Left cardiac atrium (tissue), 4 donors: ENCODE results near the gene BRD8. TPM values are rescaled to one million over a fixed set of nuclear protein-coding genes. Genes with fewer than 3 reads are reported as not detected.
"Not testable (repeated sequence)": the region's sequence is repeated elsewhere in the genome, so short reads cannot be mapped to it uniquely, and the experiment has no call there.

Source experiments
- ATAC-seq, 2 donors: fragments of 200-7000 bp; cut with Tn5 transposase; one replicate each; pipeline ENCODE4 v1.9.1; 2020; ENCODE audit warnings: mild to moderate bottlenecking in 2 of 2, moderate library complexity in 2 of 2
- DNase-seq: peaks from one replicate; pipeline ENCODE4 v3.0.0-alpha.2; 2020
- intact Hi-C, 2 donors: fragments of 100-400 bp; cut with DNase I; formaldehyde crosslinking; loops; one replicate each; pipeline versions ENCODE4 v1.14.1 to v1.15.1; 2022 to 2023
- long read RNA-seq: library from polyadenylated mRNA; unstranded; transcript quantifications from one replicate; pipeline ENCODE4 v2.0.0, GENCODE V29; 2021
- total RNA-seq, 2 donors: library from RNA; stranded (reverse); fragmentation: NEBNext Ultra II Directional; extraction: Animal tissue kit (Norgen Biotek cat#: 25700); gene quantifications; one replicate each; pipeline ENCODE4 v1.2.1, GENCODE V29; 2021
- donor health status: DM: no; HTN: yes; CAD: no.
- donor health status: DM: no; HTN: yes; CAD: no; lungs with severe emphysema.
- donor health status: DM: yes; HTN: yes; CAD: no.
- donor health status: Dilated cardiomyopathy.

Gene BRD8, protein sequence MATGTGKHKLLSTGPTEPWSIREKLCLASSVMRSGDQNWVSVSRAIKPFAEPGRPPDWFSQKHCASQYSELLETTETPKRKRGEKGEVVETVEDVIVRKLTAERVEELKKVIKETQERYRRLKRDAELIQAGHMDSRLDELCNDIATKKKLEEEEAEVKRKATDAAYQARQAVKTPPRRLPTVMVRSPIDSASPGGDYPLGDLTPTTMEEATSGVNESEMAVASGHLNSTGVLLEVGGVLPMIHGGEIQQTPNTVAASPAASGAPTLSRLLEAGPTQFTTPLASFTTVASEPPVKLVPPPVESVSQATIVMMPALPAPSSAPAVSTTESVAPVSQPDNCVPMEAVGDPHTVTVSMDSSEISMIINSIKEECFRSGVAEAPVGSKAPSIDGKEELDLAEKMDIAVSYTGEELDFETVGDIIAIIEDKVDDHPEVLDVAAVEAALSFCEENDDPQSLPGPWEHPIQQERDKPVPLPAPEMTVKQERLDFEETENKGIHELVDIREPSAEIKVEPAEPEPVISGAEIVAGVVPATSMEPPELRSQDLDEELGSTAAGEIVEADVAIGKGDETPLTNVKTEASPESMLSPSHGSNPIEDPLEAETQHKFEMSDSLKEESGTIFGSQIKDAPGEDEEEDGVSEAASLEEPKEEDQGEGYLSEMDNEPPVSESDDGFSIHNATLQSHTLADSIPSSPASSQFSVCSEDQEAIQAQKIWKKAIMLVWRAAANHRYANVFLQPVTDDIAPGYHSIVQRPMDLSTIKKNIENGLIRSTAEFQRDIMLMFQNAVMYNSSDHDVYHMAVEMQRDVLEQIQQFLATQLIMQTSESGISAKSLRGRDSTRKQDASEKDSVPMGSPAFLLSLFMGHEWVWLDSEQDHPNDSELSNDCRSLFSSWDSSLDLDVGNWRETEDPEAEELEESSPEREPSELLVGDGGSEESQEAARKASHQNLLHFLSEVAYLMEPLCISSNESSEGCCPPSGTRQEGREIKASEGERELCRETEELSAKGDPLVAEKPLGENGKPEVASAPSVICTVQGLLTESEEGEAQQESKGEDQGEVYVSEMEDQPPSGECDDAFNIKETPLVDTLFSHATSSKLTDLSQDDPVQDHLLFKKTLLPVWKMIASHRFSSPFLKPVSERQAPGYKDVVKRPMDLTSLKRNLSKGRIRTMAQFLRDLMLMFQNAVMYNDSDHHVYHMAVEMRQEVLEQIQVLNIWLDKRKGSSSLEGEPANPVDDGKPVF
- total RNA-seq = 10 to 100 TPM; 19.8 to 34.7 TPM
- long read RNA-seq, transcript BRD8-201 (22 exons, 3,198 nt) = major isoform, 9 of 30 reads
- long read RNA-seq, partial matches to known transcripts = 9 of 30 reads
- long read RNA-seq, other reads (novel, unspliced or antisense) = 7 of 30 reads

DNA sequence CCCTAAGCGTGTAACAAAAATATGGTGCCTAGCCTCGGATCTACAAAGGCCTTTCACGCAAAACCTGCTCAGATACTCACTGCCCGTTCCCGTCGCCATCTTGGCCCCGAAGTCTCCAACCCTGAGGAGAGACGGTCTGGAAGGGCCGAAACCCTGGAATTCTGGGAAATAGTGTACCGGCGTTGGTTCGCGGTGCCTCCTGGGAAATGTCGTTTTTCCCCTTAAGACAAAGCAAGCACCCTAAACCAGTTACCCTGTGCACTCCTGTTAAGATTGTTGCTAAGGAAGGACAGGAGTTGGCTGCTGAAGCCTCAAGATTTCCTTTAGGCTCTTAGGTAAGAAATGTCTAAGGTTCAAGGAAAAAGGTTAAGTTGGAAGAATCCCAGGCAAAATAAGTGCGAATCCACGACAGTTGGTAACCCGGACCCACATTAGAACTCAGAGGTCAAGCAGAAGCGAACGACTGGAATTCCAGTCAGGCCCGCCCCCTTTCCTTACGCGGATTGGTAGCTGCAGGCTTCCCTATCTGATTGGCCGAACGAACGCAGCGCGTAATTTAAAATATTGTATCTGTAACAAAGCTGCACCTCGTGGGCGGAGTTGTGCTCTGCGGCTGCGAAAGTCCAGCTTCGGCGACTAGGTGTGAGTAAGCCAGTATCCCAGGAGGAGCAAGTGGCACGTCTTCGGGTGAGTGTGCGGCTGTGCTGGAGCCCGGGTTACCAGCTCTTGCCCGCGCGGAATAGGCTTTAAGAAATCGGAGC, at the start of gene BRD8, which contains the start of gene KIF20A:
BRD8 (minus strand) TSS at position 115 of the 761 bp plus-strand sequence; CDS start at position 99, 16 bp downstream.
KIF20A (plus strand) TSS at position 597 of the 761 bp plus-strand sequence. CDS start 569 bp downstream, outside the sequence.
- DNase-seq (peak; percentile 97), ATAC-seq (peak; percentile 98)
- intact Hi-C loops = no loop called here

DNA sequence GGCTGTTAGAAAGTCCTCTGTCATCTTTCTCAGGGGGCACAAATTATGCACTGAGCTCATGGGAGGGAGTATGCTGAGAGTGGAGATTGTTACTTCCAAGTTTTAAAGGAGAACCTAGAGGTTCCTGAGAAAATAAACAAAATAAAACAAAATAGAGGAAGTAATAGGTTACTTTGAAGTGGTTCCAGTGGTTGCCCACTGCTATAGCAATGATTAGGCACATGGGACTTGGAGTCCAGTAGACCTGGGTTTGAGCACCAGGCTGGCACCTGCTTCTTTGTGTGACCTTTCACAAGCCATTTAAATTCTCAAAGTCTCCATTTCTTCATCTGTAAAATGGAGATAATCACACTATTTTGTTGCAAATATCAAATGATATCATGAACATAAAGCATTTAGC, 48.5 kb upstream of the BRD8 start:
- DNase-seq = no peak
- no peak for ATAC-seq

GRCh38 chr5:138224712-138225111, 46.3 kb upstream of the BRD8 start:
- ATAC-seq (no peak), DNase-seq (no peak)
- intact Hi-C loops = loop anchor here (1.0 to 5.0 kb wide), 2 partner anchors 53 to 59 kb away; no protein-coding TSS in a partner anchor

More for the DNA sequence above, 48.5 kb upstream of the BRD8 start:
- intact Hi-C loops = no loop called here

GRCh38 chr5:138223532-138223931, 45.1 kb upstream of the BRD8 start:
- no peak for ATAC-seq
- intact Hi-C loops = loop anchor here in 1 of 2 donors (5.0 kb wide), 1 partner anchor 54 kb away; no protein-coding TSS in a partner anchor

GRCh38 chr5:138216799-138217198, 38.4 kb upstream of the BRD8 start:
- DNase-seq (no peak), ATAC-seq (no peak)
- intact Hi-C loops = no loop called here

More at GRCh38 chr5:138223532-138223931, 45.1 kb upstream of the BRD8 start:
- DNase-seq = no peak

DNA sequence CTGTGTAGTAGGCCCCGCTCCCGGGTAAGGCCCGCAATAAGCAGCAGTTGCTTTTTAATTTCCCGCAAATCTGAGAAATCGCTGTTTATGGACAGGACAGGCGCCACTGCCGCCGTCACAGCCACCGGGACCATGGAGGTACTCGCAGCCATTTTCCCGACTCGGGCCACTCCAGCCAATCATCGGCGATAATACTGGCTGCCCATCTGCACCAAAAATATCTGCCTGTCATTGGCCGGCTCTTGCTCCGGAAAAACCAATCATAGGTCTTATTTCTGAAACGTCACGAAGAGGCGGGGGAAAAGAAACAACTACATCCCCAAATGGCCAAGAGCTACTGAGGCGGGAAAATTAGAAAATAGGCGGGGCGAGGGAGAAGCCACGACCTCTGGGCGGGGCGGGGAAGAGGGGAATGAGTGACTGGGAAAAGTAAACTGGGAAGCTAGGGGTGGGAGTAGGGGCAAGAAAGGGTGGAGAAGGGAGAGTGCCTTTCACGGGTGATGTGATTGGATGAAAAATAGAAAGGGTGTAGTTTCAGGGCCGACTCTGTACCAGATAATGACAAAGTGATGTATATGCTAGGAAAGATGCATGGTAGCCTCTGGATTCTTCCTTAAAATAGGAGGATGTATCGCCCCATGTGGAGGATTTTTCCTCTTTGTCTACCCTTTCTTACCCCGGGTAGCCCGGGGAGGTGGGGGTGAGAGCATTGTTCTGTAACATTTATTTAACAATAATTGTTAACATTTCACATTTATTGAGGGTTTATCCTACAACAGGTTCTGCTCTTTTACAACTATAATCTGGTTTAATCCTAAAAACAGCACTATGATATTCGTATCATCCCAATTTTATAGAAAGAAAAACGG, 35.0 kb upstream of the BRD8 start, which contains the start of gene CDC23:
CDC23 (minus strand) TSS at position 163 of the 869 bp plus-strand sequence; CDS start at position 152, 11 bp downstream.
- DNase-seq (peak; percentile 92), ATAC-seq (peak; percentile 98 to 99)
- intact Hi-C loops = no loop called here

DNA sequence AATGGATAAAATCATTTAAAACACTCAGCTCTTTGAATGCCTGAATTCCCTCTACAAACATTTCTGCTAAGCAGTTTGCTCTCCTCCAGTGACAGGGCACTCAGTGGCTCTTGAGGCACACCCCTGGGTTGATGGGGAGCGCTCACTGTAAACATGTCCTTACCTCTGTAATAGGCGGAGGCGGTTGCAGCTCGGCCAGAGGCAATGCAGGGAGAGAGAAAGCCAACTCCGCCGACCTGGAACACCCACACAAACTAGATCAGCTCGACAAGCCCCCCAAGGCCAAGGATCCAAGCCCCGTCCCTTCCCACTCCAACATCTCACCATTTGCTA, 34.4 kb upstream of the BRD8 start:
- peak; percentile 23 for DNase-seq
- intact Hi-C loops = no loop called here
- peak; percentile 4 to 17 for ATAC-seq

GRCh38 chr5:138210985-138211384, 32.6 kb upstream of the BRD8 start:
- intact Hi-C loops = no loop called here
- DNase-seq (no peak), ATAC-seq (no peak)

DNA sequence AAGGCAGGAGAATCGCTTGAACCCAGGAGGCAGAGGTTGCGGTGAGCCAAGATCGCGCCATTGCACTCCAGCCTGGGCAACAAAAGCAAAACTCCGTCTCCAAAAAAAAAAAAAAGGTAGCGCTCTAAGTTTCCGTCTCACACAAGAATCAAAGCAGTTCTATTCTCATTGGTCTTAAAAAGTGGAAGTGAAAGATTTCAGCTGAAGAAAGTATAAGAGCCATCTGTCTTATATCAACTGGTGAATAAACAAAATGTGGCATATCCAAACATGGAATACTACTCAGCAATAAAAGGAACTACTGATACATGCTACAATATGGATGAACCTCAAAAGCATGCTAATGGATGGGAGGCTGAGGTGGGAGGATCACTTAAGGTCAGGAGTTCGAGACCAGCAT, 15.4 kb upstream of the BRD8 start:
- DNase-seq, ATAC-seq, intact Hi-C loops: not testable (repeated sequence)

- intact Hi-C loops = no loop called here
- ATAC-seq (no peak), DNase-seq (no peak)
Measured at GRCh38 chr5:138192826-138193225, 14.4 kb upstream of the BRD8 start.

DNA sequence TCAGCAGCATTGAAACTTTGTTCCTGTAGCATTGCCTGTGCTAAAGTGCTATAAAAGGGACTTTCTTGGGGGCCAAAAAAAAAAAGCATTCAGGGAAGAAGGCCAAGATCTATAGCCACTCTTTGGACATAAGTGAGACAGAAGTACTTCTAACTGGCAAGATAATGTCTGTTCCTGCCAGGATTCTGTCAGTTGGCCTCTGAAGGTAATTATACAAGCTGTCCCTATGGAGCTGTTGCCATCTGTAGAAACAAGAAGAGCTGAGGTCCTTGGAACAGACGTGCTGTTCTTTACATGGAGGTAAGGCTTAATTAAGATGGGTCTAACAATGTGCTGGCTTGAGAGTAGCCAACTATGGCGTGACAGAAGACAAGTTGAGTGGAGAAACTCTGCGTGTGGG, 10.2 kb upstream of the BRD8 start:
- no peak for ATAC-seq
- no peak for DNase-seq
- intact Hi-C loops = no loop called here

DNA sequence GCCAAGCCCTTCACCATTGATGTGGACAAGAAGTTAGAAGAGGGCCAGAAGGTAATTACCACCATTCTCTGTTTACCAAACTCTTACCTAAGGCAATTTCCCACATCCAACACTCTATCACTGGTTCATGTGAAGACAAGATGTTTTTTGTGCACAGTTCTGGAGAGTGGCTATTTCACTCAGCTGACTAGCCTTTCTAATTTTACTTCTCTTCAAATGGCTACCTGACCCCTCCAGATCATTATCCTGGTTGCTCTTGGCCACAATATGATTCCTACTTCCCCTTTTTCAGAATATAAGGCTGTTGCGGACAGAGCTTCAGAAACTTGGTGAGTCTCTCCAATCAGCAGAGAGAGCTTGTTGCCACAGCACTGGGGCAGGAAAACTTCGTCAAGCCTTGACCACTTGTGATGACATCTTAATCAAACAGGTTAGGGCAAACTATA, 7.6 kb upstream of the BRD8 start:
- ATAC-seq = no peak
- intact Hi-C loops = no loop called here

DNA sequence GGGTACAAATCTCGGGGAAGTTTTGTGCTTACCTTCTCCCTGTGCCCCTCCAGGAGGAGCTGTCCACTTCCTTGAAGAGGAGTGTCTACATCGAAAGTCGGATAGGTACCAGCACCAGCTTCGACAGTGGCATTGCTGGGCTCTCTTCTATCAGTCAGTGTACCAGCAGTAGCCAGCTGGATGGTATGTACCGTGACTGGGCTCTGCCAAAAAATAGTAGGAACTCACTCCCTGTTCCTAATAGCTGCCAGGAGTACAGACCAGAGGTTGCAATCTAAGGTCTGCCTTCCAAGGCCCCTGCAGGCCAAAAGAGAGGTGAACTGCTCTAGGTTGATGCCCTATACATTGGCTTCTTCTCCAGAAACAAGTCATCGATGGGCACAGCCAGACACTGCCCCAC, 4.4 kb upstream of the BRD8 start:
- no peak for DNase-seq
- ATAC-seq = no peak
- intact Hi-C loops = no loop called here

More for the DNA sequence above, 7.6 kb upstream of the BRD8 start:
- no peak for DNase-seq

DNA sequence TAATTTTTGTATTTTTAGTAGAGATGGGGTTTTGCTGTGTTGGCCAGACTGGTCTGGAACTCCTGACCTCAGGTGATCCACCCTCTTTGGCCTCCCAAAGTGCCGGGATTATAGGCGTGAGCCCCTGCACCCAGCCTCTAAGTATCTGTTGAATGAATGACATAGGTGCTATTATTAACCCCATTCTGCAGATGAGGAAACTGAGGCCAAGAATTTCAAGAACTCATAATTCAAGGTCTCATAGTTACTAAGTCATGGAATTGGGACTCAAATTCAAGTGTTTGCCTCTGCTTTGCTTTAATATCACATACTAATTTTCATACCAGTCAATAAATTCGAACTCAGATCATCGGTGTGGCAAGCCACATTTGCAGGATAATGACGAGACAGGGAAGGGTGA, 2.4 kb upstream of the BRD8 start:
- ATAC-seq (no peak), DNase-seq (no peak)
- intact Hi-C loops = no loop called here

DNA sequence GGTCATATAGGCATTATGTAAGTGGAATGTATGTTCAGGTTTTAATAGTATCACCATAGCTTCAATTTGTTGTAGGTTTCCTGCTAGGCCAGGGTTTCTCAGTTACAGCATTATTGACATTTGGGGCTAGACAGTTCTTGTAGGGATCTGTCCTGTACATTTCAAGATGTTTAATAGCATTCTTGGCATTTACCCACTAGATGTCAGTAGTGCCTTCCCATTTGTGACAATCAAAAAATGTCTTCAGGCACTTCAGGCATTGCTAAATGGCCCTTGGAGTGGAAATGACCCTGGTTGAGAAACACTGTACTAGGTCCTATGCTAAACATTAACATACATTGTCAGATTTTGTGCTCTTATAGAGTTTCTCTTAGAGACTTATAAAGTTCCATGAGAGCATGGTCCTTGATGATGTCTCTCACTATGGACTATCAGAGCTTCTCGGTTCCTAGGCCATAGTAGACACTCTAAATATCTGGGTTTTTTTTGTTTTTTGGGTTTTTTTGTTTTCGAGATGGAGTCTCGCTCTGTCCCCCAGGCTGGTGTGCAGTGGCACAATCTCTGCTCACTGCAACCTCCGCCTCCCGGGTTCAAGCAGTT, 1.9 kb upstream of the BRD8 start:
- DNase-seq (no peak), ATAC-seq (no peak)
- intact Hi-C loops = no loop called here

DNA sequence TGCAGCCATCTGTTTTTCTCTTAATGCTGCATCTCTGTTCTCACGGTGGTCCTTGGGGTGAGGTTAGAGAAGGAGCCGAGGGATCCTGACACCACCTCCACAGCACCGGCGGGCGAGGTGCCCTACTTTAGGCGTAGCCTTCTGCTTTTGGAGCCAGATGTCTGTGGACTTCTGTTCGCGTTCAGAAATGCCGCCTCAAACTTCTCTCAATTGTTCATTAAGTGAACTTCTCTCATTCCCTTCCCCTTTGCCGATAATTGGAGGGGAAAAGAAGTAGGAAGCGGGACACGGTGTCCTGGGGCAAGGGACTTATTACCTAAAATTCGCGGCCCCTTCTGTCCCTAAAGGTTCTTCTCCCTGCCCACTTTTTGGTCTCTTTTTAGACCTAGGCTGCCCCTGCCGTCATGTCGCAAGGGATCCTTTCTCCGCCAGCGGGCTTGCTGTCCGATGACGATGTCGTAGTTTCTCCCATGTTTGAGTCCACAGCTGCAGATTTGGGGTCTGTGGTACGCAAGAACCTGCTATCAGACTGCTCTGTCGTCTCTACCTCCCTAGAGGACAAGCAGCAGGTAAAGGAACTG, 937 bp upstream of the BRD8 start:
- intact Hi-C loops = no loop called here
- no peak for ATAC-seq
- DNase-seq = no peak
